Chondrocyte (in vitro differentiated cells): ENCODE results near the gene SBF2. TPM values are rescaled to one million over a fixed set of nuclear protein-coding genes. Genes with fewer than 3 reads are reported as not detected.

Experiments
- DNase-seq: peaks from one replicate; pipeline ENCODE4 v3.0.0; 2021; ENCODE audit warnings: mixed read lengths, low spot score
- H3K27ac Mint-ChIP-seq: one replicate; pipeline ENCODE4 v1.8.0; 2021; ENCODE audit warnings: mild to moderate bottlenecking, moderate library complexity, mixed read lengths; ENCODE audit not compliant: unreplicated experiment
- H3K27me3 Mint-ChIP-seq: 2 replicates; pipeline ENCODE4 v1.8.0; 2021; ENCODE audit warnings: low read depth, mixed read lengths
- H3K36me3 Mint-ChIP-seq: 2 replicates; pipeline ENCODE4 v1.8.0; 2021; ENCODE audit warnings: low read depth, mixed read lengths
- H3K4me1 Mint-ChIP-seq: 2 replicates; pipeline ENCODE4 v1.8.0; 2021; ENCODE audit warnings: low read depth, mild to moderate bottlenecking, mixed read lengths
- H3K4me3 Mint-ChIP-seq: one replicate; pipeline ENCODE4 v1.8.0; 2021; ENCODE audit warnings: mild to moderate bottlenecking, moderate library complexity, mixed read lengths; ENCODE audit not compliant: unreplicated experiment
- H3K9me3 Mint-ChIP-seq: 2 replicates; pipeline ENCODE4 v1.8.0; 2021; ENCODE audit warnings: low read depth, mixed read lengths
- total RNA-seq: library from RNA; stranded (reverse); gene quantifications from 3 replicates; pipeline ENCODE4 v1.2.1, GENCODE V29; 2021
- TF ChIP-seq, protein P1 (sequence below): fragments of 200-600 bp; sonication (generic); IDR thresholded peaks from 2 replicates; pipeline ENCODE4 v1.5.0; 2021; ENCODE audit warnings: antibody characterized with exemption, mild to moderate bottlenecking, moderate library complexity

Gene SBF2
- total RNA-seq, 1 donor from 2014 or later: 44.5 TPM

GRCh38 chr11:9852465-9852864, 441.6 kb downstream of the SBF2 start:
- H3K4me3 Mint-ChIP-seq: no peak overlapping the region
- no peak for DNase-seq
- peaks cover 35% of the 10 kb centered on the region for H3K4me1 Mint-ChIP-seq
- no peaks in the 10 kb centered on the region for H3K27me3 Mint-ChIP-seq
- peaks cover 1% of the 10 kb centered on the region for H3K36me3 Mint-ChIP-seq
- TF ChIP-seq, protein P1, sequence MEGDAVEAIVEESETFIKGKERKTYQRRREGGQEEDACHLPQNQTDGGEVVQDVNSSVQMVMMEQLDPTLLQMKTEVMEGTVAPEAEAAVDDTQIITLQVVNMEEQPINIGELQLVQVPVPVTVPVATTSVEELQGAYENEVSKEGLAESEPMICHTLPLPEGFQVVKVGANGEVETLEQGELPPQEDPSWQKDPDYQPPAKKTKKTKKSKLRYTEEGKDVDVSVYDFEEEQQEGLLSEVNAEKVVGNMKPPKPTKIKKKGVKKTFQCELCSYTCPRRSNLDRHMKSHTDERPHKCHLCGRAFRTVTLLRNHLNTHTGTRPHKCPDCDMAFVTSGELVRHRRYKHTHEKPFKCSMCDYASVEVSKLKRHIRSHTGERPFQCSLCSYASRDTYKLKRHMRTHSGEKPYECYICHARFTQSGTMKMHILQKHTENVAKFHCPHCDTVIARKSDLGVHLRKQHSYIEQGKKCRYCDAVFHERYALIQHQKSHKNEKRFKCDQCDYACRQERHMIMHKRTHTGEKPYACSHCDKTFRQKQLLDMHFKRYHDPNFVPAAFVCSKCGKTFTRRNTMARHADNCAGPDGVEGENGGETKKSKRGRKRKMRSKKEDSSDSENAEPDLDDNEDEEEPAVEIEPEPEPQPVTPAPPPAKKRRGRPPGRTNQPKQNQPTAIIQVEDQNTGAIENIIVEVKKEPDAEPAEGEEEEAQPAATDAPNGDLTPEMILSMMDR: no peak
- H3K9me3 Mint-ChIP-seq: no peaks in the 10 kb centered on the region
- peak overlapping the region; percentile 50 for H3K27ac Mint-ChIP-seq

GRCh38 chr11:9851366-9851765, 442.7 kb downstream of the SBF2 start:
- Mint-ChIP-seq H3K4me3 (no peak overlapping the region), H3K4me1 (peaks cover 38% of the 10 kb centered on the region), H3K27ac (peak overlapping the region; percentile 50), H3K9me3 (no peaks in the 10 kb centered on the region), H3K36me3 (peaks cover 4% of the 10 kb centered on the region), H3K27me3 (no peaks in the 10 kb centered on the region)
- DNase-seq: no peak
- TF ChIP-seq, protein P1: no peak

DNA sequence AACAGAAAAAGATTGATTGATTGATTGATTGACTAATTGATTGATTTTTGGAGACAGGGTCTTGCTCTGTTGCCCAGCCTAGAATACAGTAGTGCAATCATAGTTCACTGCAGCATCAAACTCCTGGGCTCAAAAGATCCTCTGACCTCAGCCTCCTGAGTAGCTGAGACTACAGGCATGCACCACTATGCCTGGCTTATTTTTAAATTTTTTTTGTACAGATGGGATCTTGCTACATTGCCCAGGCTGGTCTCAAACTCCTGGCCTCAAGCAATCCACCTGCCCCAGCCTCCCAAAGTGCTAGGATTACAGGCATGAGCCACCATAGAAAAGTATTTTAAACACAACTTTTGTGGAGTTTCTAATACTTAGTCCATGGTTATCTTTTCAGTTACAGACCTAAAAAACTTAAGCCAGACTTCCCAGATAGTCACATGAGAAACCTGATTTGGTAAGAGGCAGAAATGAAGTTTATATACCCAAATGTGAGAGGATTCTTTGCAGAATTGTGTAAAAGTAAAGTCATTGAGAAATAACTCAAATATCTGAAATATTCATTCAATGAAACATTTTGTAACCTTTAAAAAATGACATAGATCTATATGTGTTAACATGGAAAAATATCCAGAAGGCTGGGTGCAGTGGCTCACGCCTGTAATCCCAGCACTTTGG, 443.7 kb downstream of the SBF2 start:
- no peak for DNase-seq
- peak overlapping the region; percentile 46 for H3K27ac Mint-ChIP-seq
- H3K9me3 Mint-ChIP-seq: no peaks in the 10 kb centered on the region

GRCh38 chr11:9849389-9849788, 444.6 kb downstream of the SBF2 start:
- Mint-ChIP-seq H3K9me3 (no peaks in the 10 kb centered on the region), H3K4me1 (peaks cover 38% of the 10 kb centered on the region), H3K4me3 (no peak overlapping the region), H3K27me3 (no peaks in the 10 kb centered on the region), H3K36me3 (peaks cover 14% of the 10 kb centered on the region), H3K27ac (no peak overlapping the region)
- TF ChIP-seq, protein P1: no peak
- DNase-seq: no peak

More for the DNA sequence above, 443.7 kb downstream of the SBF2 start:
- no peaks in the 10 kb centered on the region for H3K27me3 Mint-ChIP-seq
- H3K36me3 Mint-ChIP-seq: peaks cover 10% of the 10 kb centered on the region
- H3K4me3 Mint-ChIP-seq: no peak overlapping the region
- peaks cover 38% of the 10 kb centered on the region for H3K4me1 Mint-ChIP-seq
- TF ChIP-seq, protein P1: no peak

- Mint-ChIP-seq H3K4me1 (peaks cover 26% of the 10 kb centered on the region), H3K4me3 (no peak overlapping the region), H3K36me3 (peaks cover 16% of the 10 kb centered on the region), H3K27ac (no peak overlapping the region), H3K27me3 (no peaks in the 10 kb centered on the region), H3K9me3 (no peaks in the 10 kb centered on the region)
- TF ChIP-seq, protein P1: no peak
- DNase-seq: no peak
Measured at GRCh38 chr11:9847636-9848035, 446.4 kb downstream of the SBF2 start.
